Small intestine (tissue), 7 donors: Measurements from ENCODE around the gene RAB40C. TPM values are rescaled to one million over a fixed set of nuclear protein-coding genes. Genes with fewer than 3 reads are reported as not detected.

Experiments used
- DNase-seq, 2 donors: peaks; one replicate each; pipeline versions ENCODE4 v3.0.0 to v3.0.0-alpha.2; 2013
- FAIRE-seq: peaks from 2 replicates; lab custom pipeline; 2012; peaks lifted over from hg19 to GRCh38; lab: Jason Lieb, UNC
- H3K27ac ChIP-seq, 3 donors: one replicate each; pipeline ENCODE4 v1.5.1; 2013; ENCODE audit warnings: low read length in 2 of 3, mild to moderate bottlenecking in 2 of 3, control low read depth in 1 of 3, inconsistent platforms in 1 of 3, low read depth in 1 of 3, moderate library complexity in 1 of 3
- H3K27me3 ChIP-seq, 3 donors: one replicate each; pipeline ENCODE4 v1.6.1; 2013; ENCODE audit warnings: low read length in 3 of 3, inconsistent platforms in 1 of 3; ENCODE audit not compliant: control insufficient read depth in 3 of 3, insufficient read depth in 3 of 3
- H3K36me3 ChIP-seq, 3 donors: one replicate each; pipeline ENCODE4 v1.6.1; 2013; ENCODE audit warnings: low read length in 3 of 3, inconsistent platforms in 1 of 3, low read depth in 1 of 3, mild to moderate bottlenecking in 1 of 3, moderate library complexity in 1 of 3; ENCODE audit not compliant: control insufficient read depth in 3 of 3, insufficient read depth in 2 of 3
- H3K4me1 ChIP-seq, 3 donors: one replicate each; pipeline ENCODE4 v1.6.1; 2013; ENCODE audit warnings: low read length in 2 of 3, inconsistent platforms in 1 of 3, low read depth in 1 of 3, mild to moderate bottlenecking in 1 of 3, moderate library complexity in 1 of 3; ENCODE audit not compliant: control insufficient read depth in 3 of 3, insufficient read depth in 2 of 3
- H3K4me3 ChIP-seq, 3 donors: one replicate each; pipeline ENCODE4 v1.5.1; 2013; ENCODE audit warnings: low read length in 3 of 3, control low read depth in 1 of 3, inconsistent platforms in 1 of 3, low read depth in 1 of 3, mild to moderate bottlenecking in 1 of 3, moderate library complexity in 1 of 3
- H3K9me3 ChIP-seq, 2 donors: one replicate each; pipeline ENCODE4 v1.6.1; 2013; ENCODE audit warnings: low read depth in 1 of 2, low read length in 1 of 2; ENCODE audit not compliant: control insufficient read depth in 2 of 2, insufficient read depth in 1 of 2
- WGBS, 3 donors: extraction: QIAGEN DNeasy Blood & Tissue Kit; methylation state at CpG; one replicate each; pipeline ENCODE4 v1.1.7; 2013; 5-methylcytosine and 5-hydroxymethylcytosine counted together
- polyA plus RNA-seq, 4 donors: library from polyadenylated mRNA; stranded (reverse) in 3 of 4; unstranded in 1 of 4; fragments of 200-250 nt in 3 of 4; fragments of 120-200 nt in 1 of 4; gene quantifications; one replicate each; pipeline versions ENCODE4 v1.2.1 to v1.2.3, GENCODE V29; 2013
- donor health status: healthy with polysubstance abuse.
- donor health status: control.
- donor health status: control.
- donor health status: Bipolar disorder and iron deficiency.
- donor health status: healthy.

Gene RAB40C
- polyA plus RNA-seq, 4 donors, result 28.9 to 49.0 (median 34.6) TPM

- Histone ChIP-seq H3K4me3 (no peak overlapping the region), H3K36me3 (peaks cover 0 to 57% (median 1%) of the 10 kb centered on the region in 3 donors), H3K9me3 (peaks cover 0 to 9% of the 10 kb centered on the region in 2 donors), H3K27ac (no peak overlapping the region), H3K4me1 (peaks cover 0 to 2% (median 0%) of the 10 kb centered on the region in 3 donors), H3K27me3 (no peaks in the 10 kb centered on the region)
- FAIRE-seq (no peak), DNase-seq (no peak)
- 87 to 93% (median 92%) methylated on average over 12 to 16 of the region's 16 CpGs for whole genome bisulfite sequencing, 3 donors
Observed at GRCh38 chr16:617855-618254, 28.0 kb downstream of the RAB40C start.

GRCh38 chr16:619476-620100 is 29.7 kb downstream of the RAB40C start:
- H3K36me3 ChIP-seq, result peaks cover 0 to 62% (median 3%) of the 10 kb centered on the region in 3 donors
- no peaks in the 10 kb centered on the region for H3K9me3 ChIP-seq
- 89 to 94% (median 89%) methylated on average over 20 of the region's 20 CpGs for WGBS, 3 donors
- FAIRE-seq (no peak), DNase-seq (no peak)
- no peak overlapping the region for H3K27ac ChIP-seq
- peaks cover 0 to 2% (median 0%) of the 10 kb centered on the region in 3 donors for H3K4me1 ChIP-seq
- H3K27me3 ChIP-seq, result no peaks in the 10 kb centered on the region
- H3K4me3 ChIP-seq, result no peak overlapping the region

- no peak for DNase-seq
- H3K4me3 ChIP-seq, result no peak overlapping the region
- H3K4me1 ChIP-seq, result peaks cover 0 to 2% (median 0%) of the 10 kb centered on the region in 3 donors
- no peak for FAIRE-seq
- WGBS, 3 donors, result 86 to 90% (median 88%) methylated on average over 24 to 41 of the region's 41 CpGs
- no peaks in the 10 kb centered on the region for H3K9me3 ChIP-seq
- H3K36me3 ChIP-seq, result peaks cover 0 to 65% (median 3%) of the 10 kb centered on the region in 3 donors
- H3K27me3 ChIP-seq, result no peaks in the 10 kb centered on the region
- no peak overlapping the region for H3K27ac ChIP-seq
Observed at GRCh38 chr16:620700-621525, 31.0 kb downstream of the RAB40C start.

GRCh38 chr16:621526-622105 is 31.8 kb downstream of the RAB40C start:
- H3K27ac ChIP-seq, result no peak overlapping the region
- H3K4me1 ChIP-seq, result peaks cover 0 to under 1% (median 0%) of the 10 kb centered on the region in 3 donors
- H3K9me3 ChIP-seq, result no peaks in the 10 kb centered on the region
- no peak overlapping the region for H3K4me3 ChIP-seq
- no peaks in the 10 kb centered on the region for H3K27me3 ChIP-seq
- no peak for DNase-seq
- H3K36me3 ChIP-seq, result peaks cover 0 to 69% (median 5%) of the 10 kb centered on the region in 3 donors
- WGBS, 3 donors, result 79 to 86% (median 83%) methylated on average over 21 of the region's 21 CpGs
- no peak for FAIRE-seq

GRCh38 chr16:622920-623280 is 33.0 kb downstream of the RAB40C start:
- Histone ChIP-seq H3K4me3 (no peak overlapping the region), H3K4me1 (no peaks in the 10 kb centered on the region), H3K9me3 (no peaks in the 10 kb centered on the region), H3K27ac (no peak overlapping the region), H3K36me3 (peaks cover 0 to 70% (median 8%) of the 10 kb centered on the region in 3 donors), H3K27me3 (no peaks in the 10 kb centered on the region)
- DNase-seq, result no peak
- WGBS, 3 donors, result 90 to 96% (median 92%) methylated on average over 17 of the region's 17 CpGs
- no peak for FAIRE-seq

- FAIRE-seq, result no peak
- 78 to 82% (median 82%) methylated on average over 10 of the region's 10 CpGs for WGBS, 3 donors
- H3K36me3 ChIP-seq, result peaks cover 0 to 80% (median 8%) of the 10 kb centered on the region in 3 donors
Observed at GRCh38 chr16:624526-625070, 34.7 kb downstream of the RAB40C start.

GRCh38 chr16:625117-625976 is 35.5 kb downstream of the RAB40C start:
- Histone ChIP-seq H3K9me3 (no peaks in the 10 kb centered on the region), H3K27ac (no peak overlapping the region), H3K36me3 (peaks cover 0 to 80% (median 8%) of the 10 kb centered on the region in 3 donors), H3K4me1 (peaks cover 0 to 11% (median 0%) of the 10 kb centered on the region in 3 donors), H3K4me3 (no peak overlapping the region), H3K27me3 (no peaks in the 10 kb centered on the region)
- FAIRE-seq (no peak), DNase-seq (no peak)
- WGBS, 3 donors, result 92 to 94% (median 93%) methylated on average over 30 to 37 of the region's 37 CpGs

More at GRCh38 chr16:624526-625070, 34.7 kb downstream of the RAB40C start:
- Histone ChIP-seq H3K27ac (no peak overlapping the region), H3K27me3 (no peaks in the 10 kb centered on the region), H3K9me3 (no peaks in the 10 kb centered on the region), H3K4me1 (peaks cover 0 to 4% (median 0%) of the 10 kb centered on the region in 3 donors), H3K4me3 (no peak overlapping the region)
- DNase-seq, result no peak
